Natural killer cell (primary cell): Measurements from ENCODE around the gene TMEM100. TPM values are rescaled to one million over a fixed set of nuclear protein-coding genes. Genes with fewer than 3 reads are reported as not detected.

Experiments
- ATAC-seq, 3 donors: fragments of 150-1000 bp in 2 of 3; fragments of 200-7000 bp in 1 of 3; cut with Tn5 transposase; 1 replicate in 1 of 3; 2 replicates in 2 of 3; pipeline ENCODE4 v1.10.0; 2021; ENCODE audit warnings: mild to moderate bottlenecking in 2 of 3, moderate library complexity in 2 of 3
- DNase-seq, 2 donors: peaks; one replicate each; pipeline versions ENCODE4 v3.0.0 to v3.0.0-alpha.2; 2013 to 2021; ENCODE audit warnings: mixed read lengths in 1 of 2
- H3K27ac ChIP-seq: one replicate; pipeline ENCODE4 v1.5.1; 2013; ENCODE audit warnings: mild to moderate bottlenecking, low read length
- H3K27me3 ChIP-seq: one replicate; pipeline ENCODE4 v1.6.1; 2013; ENCODE audit warnings: low read length; ENCODE audit not compliant: control insufficient read depth, insufficient read depth
- H3K36me3 ChIP-seq: one replicate; pipeline ENCODE4 v1.6.1; 2013; ENCODE audit warnings: low read length; ENCODE audit not compliant: control insufficient read depth, insufficient read depth
- H3K4me1 ChIP-seq: one replicate; pipeline ENCODE4 v1.6.1; 2013; ENCODE audit warnings: low read length; ENCODE audit not compliant: control insufficient read depth, insufficient read depth
- H3K4me3 ChIP-seq: one replicate; pipeline ENCODE4 v1.5.1; 2013; ENCODE audit warnings: low read length
- H3K9me3 ChIP-seq: one replicate; pipeline ENCODE4 v1.6.1; 2013; ENCODE audit warnings: low read length; ENCODE audit not compliant: control insufficient read depth, insufficient read depth
- H3K27ac Mint-ChIP-seq, 2 donors: one replicate each; pipeline ENCODE4 v1.8.0; 2022; ENCODE audit warnings: mild to moderate bottlenecking in 2 of 2, mixed read lengths in 2 of 2, moderate library complexity in 1 of 2
- H3K27me3 Mint-ChIP-seq, 2 donors: one replicate each; pipeline ENCODE4 v1.8.0; 2022; ENCODE audit warnings: low read depth in 2 of 2, mixed read lengths in 2 of 2
- H3K36me3 Mint-ChIP-seq: one replicate; pipeline ENCODE4 v1.8.0; 2022; ENCODE audit warnings: mixed read lengths
- H3K4me1 Mint-ChIP-seq, 2 donors: one replicate each; pipeline ENCODE4 v1.8.0; 2022; ENCODE audit warnings: mixed read lengths in 2 of 2
- H3K4me3 Mint-ChIP-seq: one replicate; pipeline ENCODE4 v1.8.0; 2022; ENCODE audit warnings: mild to moderate bottlenecking, moderate library complexity, mixed read lengths
- H3K9me3 Mint-ChIP-seq, 2 donors: one replicate each; pipeline ENCODE4 v1.8.0; 2022; ENCODE audit warnings: mixed read lengths in 2 of 2
- CTCF ChIP-seq: fragments of 200-600 bp; IDR thresholded peaks from one replicate; pipeline ENCODE4 v1.8.0; 2022; ENCODE audit warnings: antibody characterized with exemption
- WGBS: methylation state at CpG from one replicate; pipeline ENCODE4 v1.1.7; 2013; ENCODE audit warnings: missing lambda C conversion rate; ENCODE audit not compliant: insufficient coverage; 5-methylcytosine and 5-hydroxymethylcytosine counted together
- intact Hi-C: fragments of 100-400 bp; cut with micrococcal nuclease; formaldehyde crosslinking; loops from one replicate; pipeline ENCODE4 v1.14.2; 2022
- total RNA-seq, 4 donors: library from RNA; stranded (reverse); fragments of 120-200 nt in 1 of 4; gene quantifications; one replicate each; pipeline versions ENCODE4 v1.2.3 to v1.2.4, GENCODE V29; 2013 to 2022

TMEM100 gene
- total RNA-seq: not detected
- not detected for total RNA-seq (2013)

- Mint-ChIP-seq H3K36me3 (no peaks in the 10 kb centered on the region), H3K4me1 (no peaks in the 10 kb centered on the region), H3K27me3 (peaks cover 35 to 53% of the 10 kb centered on the region in 2 donors), H3K27ac (no peak within 1 kb of the TSS), H3K4me3 (no peak within 1 kb of the TSS), H3K9me3 (no peaks in the 10 kb centered on the region)
- intact Hi-C loops: no loop called here
- H3K27me3 ChIP-seq: no peaks in the 10 kb centered on the region
- WGBS: 41% methylated on average over 12 of the region's 12 CpGs
- no peak for TF ChIP-seq CTCF
- H3K4me3 ChIP-seq: no peak within 1 kb of the TSS
- no peak for ATAC-seq
- H3K36me3 ChIP-seq: no peaks in the 10 kb centered on the region
- no peak within 1 kb of the TSS for H3K27ac ChIP-seq
- no peaks in the 10 kb centered on the region for H3K9me3 ChIP-seq
- H3K4me1 ChIP-seq: no peaks in the 10 kb centered on the region
- DNase-seq: no peak
These were observed at the start of gene TMEM100 for GRCh38 chr17:55722742-55723487. TMEM100 (minus strand) TSS chr17:55722864; CDS start chr17:55721070, 1,794 bp downstream.

GRCh38 chr17:55772086-55772485 is 49.4 kb upstream of the TMEM100 start:
- Mint-ChIP-seq H3K27me3 (no peaks in the 10 kb centered on the region), H3K36me3 (peaks cover 22% of the 10 kb centered on the region), H3K9me3 (no peaks in the 10 kb centered on the region), H3K4me1 (no peaks in the 10 kb centered on the region), H3K27ac (no peak overlapping the region), H3K4me3 (no peak overlapping the region)
- Histone ChIP-seq H3K9me3 (no peaks in the 10 kb centered on the region), H3K4me3 (no peak overlapping the region), H3K4me1 (no peaks in the 10 kb centered on the region), H3K27me3 (no peaks in the 10 kb centered on the region), H3K36me3 (peaks cover 15% of the 10 kb centered on the region), H3K27ac (no peak overlapping the region)
- 98% methylated on average over 6 of the region's 7 CpGs for WGBS
- DNase-seq: no peak
- intact Hi-C loops: no loop called here
- ATAC-seq: no peak
- TF ChIP-seq CTCF: no peak

GRCh38 chr17:55770196-55770870 is 47.7 kb upstream of the TMEM100 start:
- no peaks in the 10 kb centered on the region for H3K27me3 ChIP-seq
- no peak for ATAC-seq
- peaks cover 9% of the 10 kb centered on the region for H3K36me3 ChIP-seq
- Mint-ChIP-seq H3K4me3 (no peak overlapping the region), H3K27me3 (no peaks in the 10 kb centered on the region), H3K36me3 (peaks cover 10% of the 10 kb centered on the region), H3K9me3 (no peaks in the 10 kb centered on the region), H3K27ac (no peak overlapping the region), H3K4me1 (peaks cover 0 to 7% of the 10 kb centered on the region in 2 donors)
- TF ChIP-seq CTCF: peak; percentile 18
- no peak overlapping the region for H3K4me3 ChIP-seq
- intact Hi-C loops: loop anchor here (1.0 kb wide), 1 partner anchor 244 kb away; no protein-coding TSS in a partner anchor
- H3K4me1 ChIP-seq: no peaks in the 10 kb centered on the region
- no peak overlapping the region for H3K27ac ChIP-seq
- 73% methylated on average over 3 of the region's 4 CpGs for WGBS
- DNase-seq: peak in 1 of 2 donors; percentile 27
- no peaks in the 10 kb centered on the region for H3K9me3 ChIP-seq
